GM18505 (cell line): Measurements from ENCODE around the gene GMDS.
A peak's percentile ranks its signal among the peaks of the same experiment; 100 is the strongest.

Experiments
- ATAC-seq: cut with Tn5 transposase; IDR thresholded peaks from one replicate; pipeline ENCODE4 v1.9.1; 2021; ENCODE audit not compliant: unreplicated experiment
- POLR2A ChIP-seq: IDR thresholded peaks from 4 replicates; pipeline ENCODE4 v1.6.1; 2011; ENCODE audit warnings: borderline replicate concordance; ENCODE audit not compliant: insufficient read depth, insufficient read length; ENCODE audit errors: extremely low read depth

The GMDS gene

DNA sequence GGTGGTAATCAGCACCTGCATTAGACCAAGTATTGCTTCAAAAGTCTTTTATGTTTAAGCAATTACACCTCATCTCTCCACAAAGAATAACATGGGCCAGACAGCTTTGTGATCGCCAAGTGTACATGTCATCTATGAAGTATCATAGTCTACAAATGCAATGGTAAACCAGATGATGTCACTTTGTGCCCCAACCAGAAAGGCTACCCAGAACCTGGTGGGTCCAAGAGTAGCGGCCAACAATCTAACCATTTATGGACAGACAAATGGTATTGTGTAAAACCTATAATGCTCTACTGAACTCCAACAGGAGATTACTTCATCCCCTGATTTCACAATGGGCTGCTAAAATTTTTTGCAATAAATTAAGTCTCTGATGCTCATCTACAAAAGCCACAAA lies 295.9 kb downstream of the GMDS start:
- TF ChIP-seq POLR2A = no peak
- ATAC-seq = no peak

DNA sequence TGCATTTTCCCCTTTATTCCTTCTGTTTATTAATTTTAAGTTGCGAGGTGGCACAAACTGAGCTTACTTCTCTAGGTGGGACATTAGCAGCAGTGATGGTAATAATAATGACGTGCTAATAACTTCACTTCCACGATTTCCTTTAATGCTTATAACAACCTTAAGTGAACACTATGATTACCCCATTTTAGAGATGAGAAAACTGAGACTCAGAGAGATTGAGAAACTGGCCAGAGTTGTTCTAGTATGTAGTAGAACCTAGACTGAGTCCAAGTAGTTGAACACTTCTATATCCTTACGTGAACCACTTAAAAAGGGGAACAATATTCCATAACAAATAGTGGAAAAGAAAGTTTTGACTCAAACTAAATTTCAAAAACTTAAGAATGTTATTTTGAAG lies 297.5 kb downstream of the GMDS start:
- ATAC-seq = no peak
- no peak for TF ChIP-seq POLR2A

DNA sequence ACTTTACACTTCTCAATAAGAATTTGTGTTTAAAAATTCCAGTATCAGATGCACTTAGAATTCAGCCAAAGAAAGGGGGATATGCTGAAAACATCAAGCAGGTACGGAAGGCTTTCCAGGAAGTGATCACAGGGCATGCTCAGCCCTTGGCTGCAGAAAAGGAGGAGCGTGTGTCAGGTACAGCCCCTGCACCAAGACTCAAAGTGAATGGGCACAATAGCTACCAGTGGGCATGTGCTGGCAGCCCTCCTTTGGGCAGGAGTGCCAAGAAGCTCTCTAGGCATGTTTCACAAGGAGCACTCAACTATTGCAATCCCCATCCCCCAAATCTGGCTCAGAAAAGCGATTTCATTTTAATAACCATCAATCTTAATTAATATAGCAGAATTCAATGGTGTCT lies 298.8 kb downstream of the GMDS start:
- TF ChIP-seq POLR2A = no peak
- no peak for ATAC-seq

DNA sequence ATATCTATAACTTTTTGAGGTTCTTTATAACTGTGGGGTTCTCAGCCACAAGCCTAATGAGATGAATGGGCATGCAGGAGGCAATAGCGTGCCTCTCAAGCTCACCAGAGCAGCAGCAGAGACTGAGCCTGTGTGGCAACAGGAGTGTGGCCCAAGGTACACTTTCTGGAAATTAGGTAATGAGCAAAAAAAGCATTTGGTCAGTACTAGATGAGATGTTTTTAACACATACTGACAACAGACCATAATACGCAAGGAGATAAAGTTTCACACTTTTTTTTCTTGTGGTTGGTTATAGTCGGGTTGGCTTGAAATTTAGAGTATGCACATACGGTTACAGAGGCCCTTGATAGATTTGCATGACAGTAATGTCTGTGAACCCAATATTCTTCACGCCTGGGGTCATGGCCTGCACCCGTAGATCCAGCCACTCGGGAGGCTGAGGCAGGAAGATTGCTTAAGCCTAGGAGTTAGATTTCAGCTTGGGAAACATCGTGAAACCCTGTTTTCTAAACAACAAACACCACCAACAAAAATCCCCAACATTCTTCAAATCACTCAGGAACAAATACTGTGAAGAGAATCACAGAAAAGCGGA lies 300.1 kb downstream of the GMDS start:
- ATAC-seq = no peak
- TF ChIP-seq POLR2A = no peak

DNA sequence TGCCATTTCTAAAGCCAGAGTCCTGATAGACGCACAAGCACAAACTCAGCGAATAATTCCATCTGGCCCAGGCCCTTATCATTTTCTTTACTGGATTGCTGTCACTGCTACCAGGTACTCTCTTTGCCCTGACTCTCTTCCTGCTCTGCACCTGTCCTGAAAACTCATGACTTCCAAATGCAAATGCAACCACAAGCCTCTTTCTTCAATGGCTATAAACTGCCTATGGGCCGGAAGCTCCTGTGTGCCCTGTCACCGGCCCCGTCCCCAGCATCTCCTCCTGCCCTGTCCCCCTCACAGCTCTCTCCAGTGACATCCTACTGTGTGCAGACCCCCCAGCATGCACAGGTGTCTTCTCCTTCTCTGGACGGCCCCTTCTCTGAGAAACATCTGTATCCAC lies 302.6 kb downstream of the GMDS start:
- no peak for TF ChIP-seq POLR2A
- no peak for ATAC-seq

DNA sequence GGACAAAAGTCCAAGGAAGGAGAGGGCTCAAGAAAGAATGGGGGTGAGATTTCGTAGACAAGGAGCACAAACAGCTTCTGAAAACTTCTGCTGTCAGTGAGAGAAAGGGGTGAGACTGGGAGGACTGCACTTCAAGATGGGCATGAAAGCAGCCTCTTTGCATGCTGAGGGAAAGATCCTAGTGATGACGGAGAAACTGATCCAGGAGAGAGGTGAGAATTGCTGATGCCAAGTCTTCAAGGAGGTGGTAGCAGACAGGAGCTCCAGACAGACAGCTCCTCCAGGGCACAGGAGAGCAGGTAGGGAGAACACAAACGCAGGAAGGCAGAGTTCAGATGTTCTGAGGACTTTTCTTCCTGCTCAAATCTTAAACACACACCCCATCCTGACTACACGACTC lies 303.9 kb downstream of the GMDS start:
- no peak for ATAC-seq
- TF ChIP-seq POLR2A = no peak

DNA sequence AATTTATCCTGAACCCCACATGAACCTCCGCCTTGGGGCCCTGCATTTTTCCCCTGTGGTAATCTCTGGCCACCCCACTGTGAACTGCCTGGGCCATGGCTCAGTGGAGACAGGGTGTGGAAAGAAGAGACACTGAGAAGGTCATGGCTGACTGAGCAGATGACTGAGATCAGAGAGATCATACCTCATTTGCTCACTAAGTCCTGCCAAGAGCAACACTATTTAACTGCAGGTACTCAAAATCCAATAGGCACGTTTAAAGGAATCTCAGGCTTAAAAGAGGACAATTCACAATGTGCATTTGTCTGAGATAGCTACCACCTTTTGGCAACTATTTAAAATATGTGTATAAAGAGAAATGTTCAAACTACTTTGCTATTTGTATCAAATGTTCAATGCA lies 305.0 kb downstream of the GMDS start:
- ATAC-seq = peak; percentile 66

DNA sequence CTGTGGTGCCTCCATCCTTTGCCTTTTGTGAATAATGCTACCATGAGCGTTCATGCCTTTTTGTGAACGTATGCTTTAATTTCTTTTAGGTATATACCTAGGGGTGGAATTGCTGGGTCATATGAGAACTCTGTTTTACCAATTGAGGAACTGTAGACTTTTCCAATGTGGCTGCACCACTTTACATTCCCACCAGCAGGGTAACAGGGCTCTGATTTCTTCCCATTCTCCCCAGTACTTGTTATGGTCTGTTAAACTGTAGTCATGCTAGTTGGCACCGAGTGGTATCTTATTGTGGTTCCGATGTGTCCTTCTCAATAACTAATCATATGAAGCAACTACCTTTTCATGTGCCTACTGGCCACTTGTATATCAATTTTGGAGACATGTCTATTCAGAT lies 312.1 kb downstream of the GMDS start:
- no peak for ATAC-seq
- TF ChIP-seq POLR2A = no peak

More for the DNA sequence above, 305.0 kb downstream of the GMDS start:
- TF ChIP-seq POLR2A = no peak

DNA sequence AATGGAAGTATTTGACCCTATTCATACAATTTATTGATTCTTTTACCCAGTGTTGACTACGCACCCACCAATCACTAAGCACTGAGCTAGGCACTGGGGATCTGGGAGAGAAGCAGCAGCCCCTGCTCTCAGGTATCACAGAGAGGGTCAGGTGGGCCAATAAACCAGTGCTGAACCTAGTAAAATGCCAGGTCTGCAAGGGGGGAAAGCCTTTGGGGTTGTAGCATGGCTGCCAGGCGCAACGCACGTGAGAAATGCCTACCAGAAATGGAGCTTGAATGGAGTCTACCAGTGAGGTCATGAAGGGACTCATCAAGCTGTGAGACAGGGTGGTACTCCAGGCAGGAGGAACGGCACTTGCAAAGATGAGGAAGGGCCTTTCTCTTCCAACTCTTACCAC lies 313.6 kb downstream of the GMDS start:
- no peak for ATAC-seq

DNA sequence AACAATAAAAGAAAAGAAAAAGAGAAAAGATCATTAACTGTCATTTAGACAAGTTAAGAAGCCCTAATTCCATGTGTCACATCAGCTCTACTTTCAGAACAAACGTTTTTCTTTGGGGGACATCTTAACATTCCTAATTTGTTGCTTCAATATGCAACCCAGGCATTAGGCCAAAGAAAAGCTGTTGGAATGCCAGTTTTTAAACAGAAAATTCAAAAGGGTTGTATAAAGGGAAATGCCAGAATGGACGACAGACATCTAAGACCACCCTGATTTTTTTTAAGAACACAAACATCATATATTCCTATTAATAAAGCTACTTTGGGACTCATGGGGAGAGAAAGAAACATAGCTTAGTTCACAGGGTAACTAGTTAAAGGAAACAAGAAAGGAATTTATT lies 315.0 kb downstream of the GMDS start:
- TF ChIP-seq POLR2A = no peak
- ATAC-seq = no peak

More for the DNA sequence above, 313.6 kb downstream of the GMDS start:
- TF ChIP-seq POLR2A = no peak

DNA sequence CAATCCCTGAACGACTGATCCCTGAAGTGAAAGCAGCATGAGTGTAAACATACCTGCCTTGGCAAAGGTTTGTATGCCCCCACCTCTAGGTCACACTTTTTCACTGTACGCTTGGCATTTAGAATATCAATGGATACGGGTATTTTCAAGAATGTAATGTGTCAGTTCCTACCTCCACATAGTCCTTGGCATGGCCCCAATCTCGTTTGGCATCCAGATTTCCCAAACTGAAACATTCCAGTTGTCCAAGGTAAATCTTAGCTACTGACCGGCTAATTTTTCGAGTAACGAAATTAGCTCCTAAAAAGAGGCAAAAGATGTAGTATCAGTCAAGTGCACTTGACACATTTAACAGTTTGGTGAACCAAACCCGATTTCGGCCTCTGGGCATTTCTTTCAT lies 315.5 kb downstream of the GMDS start:
- ATAC-seq = no peak
- TF ChIP-seq POLR2A = no peak

DNA sequence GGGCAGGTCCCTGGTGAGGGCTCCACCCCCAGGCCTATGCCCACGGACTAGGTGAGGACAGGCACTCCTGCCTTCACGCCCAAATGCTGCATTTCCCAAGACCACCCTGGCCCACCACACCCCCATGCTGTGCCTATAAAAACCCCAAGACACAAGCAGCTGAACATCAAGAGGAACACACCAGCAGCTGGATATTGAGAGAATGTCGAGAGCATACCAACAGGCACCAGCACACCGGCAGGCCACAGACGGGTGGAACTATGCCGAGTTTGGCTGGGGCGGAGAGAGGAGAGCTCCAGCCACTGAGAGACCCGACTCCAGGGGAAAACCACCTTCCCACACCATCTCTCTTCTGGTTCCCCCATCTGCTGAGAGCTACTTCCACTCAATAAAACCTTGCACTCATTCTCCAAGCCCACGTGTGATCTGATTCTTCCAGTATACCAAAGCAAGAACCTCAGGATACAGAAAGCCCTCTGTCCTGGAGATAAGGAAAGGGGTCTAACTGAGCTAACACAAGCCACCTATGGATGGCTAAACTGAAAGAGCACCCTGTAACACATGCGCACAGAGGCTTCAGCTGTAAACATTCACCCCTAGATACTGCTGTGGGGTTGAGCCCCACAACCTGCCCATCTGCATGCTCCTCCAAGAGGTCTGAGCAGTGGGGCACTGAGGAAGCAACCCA lies 319.5 kb downstream of the GMDS start:
- no peak for ATAC-seq
- no peak for TF ChIP-seq POLR2A

DNA sequence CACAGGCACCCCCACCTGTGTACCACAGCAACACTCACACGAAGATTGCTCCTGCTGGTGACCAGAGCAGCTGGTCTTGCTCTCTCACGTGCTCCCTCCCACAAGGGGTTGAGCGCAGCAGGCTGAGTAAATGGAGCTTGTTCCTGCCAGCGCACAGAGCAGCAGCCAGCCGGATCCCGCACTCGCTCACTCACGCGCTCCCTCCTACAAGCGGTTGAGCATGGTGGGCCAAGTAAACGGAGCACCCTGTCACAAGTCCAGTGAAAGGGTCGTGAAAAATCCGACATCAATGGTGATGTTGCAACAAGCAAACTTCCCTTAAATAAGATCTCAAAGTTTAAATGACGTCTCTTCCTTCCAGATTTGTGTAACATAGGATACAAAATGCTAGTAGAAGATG lies 322.0 kb downstream of the GMDS start:
- TF ChIP-seq POLR2A = no peak
- ATAC-seq = no peak

DNA sequence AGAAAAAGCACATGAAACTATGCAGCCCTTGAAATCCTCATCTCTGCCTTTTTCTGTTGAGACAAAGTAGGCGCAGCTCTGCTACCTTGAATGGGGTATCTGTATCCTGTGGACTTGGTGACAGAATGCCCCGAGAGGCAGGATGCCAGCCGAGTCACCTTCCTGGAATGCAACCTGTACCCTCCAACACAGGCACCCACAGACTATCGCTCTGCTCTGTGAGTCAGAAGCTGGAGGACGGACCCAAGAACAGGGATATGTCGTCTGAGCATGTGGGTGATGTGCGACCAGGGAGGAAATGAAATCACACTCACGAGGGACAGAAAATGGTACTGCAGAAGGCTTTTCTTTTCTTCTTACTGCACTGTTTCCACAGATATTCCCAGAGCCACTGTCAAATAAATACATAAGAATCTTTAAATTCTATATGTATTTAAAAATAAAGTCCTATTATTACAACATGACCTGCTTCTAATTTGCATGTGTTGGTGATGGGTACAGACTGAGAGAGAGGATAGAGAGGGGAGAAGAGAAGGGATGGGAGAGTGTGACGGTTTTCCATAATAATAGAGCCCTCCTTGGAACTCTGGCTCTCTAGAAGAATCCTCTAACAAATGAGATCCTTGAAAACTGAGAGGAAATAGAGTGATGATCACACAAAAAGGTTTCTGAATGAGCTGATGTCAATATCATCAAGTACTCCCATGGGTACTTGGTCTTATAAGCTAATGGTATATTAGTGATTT lies 327.6 kb downstream of the GMDS start:
- no peak for TF ChIP-seq POLR2A
- ATAC-seq = no peak
